IPS-15b (cell line): Measurements from ENCODE around the gene SEC23A.

Experiments used
- H3K27me3 ChIP-seq: one replicate; pipeline ENCODE4 v1.6.1; 2013; ENCODE audit warnings: low read length; ENCODE audit not compliant: control insufficient read depth, insufficient read depth
- H3K36me3 ChIP-seq: one replicate; pipeline ENCODE4 v1.6.1; 2013; ENCODE audit warnings: low read length; ENCODE audit not compliant: control insufficient read depth, insufficient read depth
- H3K4me1 ChIP-seq: one replicate; pipeline ENCODE4 v1.6.1; 2013; ENCODE audit warnings: mild to moderate bottlenecking, low read length; ENCODE audit not compliant: control insufficient read depth, insufficient read depth
- H3K4me3 ChIP-seq: one replicate; pipeline ENCODE4 v1.5.1; 2013; ENCODE audit warnings: low read depth, low read length
- H3K9ac ChIP-seq: one replicate; pipeline ENCODE4 v1.6.1; 2013; ENCODE audit warnings: low read depth, mild to moderate bottlenecking, low read length
- H3K9me3 ChIP-seq: one replicate; pipeline ENCODE4 v1.6.1; 2013; ENCODE audit warnings: mild to moderate bottlenecking, low read length; ENCODE audit not compliant: control insufficient read depth, insufficient read depth

Gene SEC23A

DNA sequence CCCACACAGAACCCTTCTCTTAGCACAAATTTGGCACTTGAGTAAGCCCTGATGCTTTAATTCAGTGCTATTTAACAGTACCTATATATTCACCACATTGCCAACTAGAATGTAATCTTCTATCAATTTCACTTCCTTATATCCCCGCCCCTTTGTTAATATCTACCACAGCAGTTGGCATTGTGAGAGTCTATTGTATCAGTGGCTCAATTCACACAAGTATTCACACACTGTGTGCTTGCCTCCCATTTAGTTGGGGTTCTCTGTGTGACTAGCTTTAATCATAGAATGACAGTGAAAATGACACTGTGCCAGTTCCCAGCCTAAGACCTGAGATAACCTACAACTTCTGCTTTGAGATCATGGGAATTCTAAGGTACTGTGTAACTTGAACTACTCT, 103.1 kb downstream of the SEC23A start:
- Histone ChIP-seq H3K9me3 (no peaks in the 10 kb centered on the region), H3K36me3 (no peaks in the 10 kb centered on the region), H3K9ac (no peak overlapping the region), H3K4me1 (no peaks in the 10 kb centered on the region), H3K4me3 (no peak overlapping the region), H3K27me3 (no peaks in the 10 kb centered on the region)

DNA sequence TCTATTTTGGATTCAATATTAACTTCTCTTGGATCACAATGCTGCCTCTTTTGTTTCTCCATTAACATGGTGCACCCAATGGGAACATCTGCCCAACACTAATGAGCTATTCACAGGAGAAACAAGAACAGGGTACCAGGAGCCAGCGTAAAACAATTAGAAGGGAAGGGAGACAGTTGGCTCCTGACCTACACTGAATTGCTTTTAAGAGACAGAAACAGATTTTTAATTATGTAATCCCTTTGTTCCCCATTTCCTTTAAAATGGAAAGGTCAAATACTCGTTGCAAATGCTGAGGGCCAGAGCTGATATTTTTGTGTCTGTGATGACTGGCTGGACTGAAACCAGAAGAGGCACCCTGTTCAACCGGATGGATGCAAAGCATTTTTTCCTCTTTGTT, 108.3 kb downstream of the SEC23A start:
- H3K4me3 ChIP-seq = no peak overlapping the region
- no peaks in the 10 kb centered on the region for H3K27me3 ChIP-seq
- no peaks in the 10 kb centered on the region for H3K4me1 ChIP-seq
- H3K9ac ChIP-seq = no peak overlapping the region
- H3K36me3 ChIP-seq = no peaks in the 10 kb centered on the region
- no peaks in the 10 kb centered on the region for H3K9me3 ChIP-seq

DNA sequence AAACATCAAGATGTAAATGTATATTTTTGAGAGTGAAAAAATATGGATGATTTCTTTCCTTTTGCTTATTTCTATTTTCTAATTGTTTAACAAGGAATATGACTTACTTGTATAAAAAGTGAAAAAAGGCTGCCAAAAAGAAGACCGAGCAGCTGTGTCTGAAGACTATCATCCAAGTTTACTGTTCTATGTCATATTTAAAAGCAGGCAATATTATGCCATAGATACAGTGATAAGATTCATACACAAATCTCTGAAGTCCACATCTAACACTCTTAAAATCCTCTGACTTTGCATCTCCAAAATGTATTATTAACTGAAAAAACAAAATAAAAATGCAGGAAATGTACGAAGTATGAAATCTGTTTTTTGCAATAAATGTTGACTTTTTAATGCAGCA, 109.1 kb downstream of the SEC23A start:
- Histone ChIP-seq H3K4me3 (no peak overlapping the region), H3K27me3 (no peaks in the 10 kb centered on the region), H3K9me3 (no peaks in the 10 kb centered on the region), H3K4me1 (no peaks in the 10 kb centered on the region), H3K36me3 (no peaks in the 10 kb centered on the region), H3K9ac (no peak overlapping the region)

DNA sequence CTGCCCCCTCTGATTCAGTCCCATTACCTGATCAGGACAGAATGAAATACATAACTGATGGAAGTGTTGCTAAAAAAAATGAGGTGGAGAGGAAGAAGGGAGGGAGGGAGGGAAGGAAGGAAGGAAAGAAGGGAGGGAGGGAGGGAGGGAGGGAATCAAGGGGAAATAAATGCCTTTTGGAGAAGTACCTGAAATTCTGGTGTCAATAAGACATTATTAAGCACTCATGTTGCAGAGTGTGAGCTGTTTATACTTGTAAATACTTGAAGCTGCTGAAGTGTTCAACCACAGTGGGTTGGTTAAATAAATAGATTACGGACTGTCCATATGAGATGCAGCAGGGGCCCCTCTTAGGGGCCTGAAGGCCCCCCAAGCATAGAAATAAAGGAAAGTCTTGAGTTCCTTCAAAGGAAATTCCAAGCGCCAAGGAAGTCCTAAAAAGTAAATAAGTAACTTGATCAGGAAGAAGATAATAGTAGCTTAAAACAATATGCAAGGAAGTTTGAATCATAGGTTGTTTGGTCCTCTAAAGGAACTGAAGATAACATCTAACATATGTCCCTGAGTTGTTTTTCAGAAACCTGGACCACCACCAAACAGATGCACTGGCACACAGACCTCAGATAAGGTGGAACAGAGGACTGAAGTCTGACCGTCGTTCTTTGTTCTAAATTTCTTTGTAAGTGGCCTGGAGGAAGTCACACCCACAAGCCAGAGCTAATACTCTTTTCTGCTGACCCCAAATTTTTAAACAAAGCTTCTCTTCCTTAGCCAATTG, 110.8 kb downstream of the SEC23A start:
- H3K4me3 ChIP-seq = no peak overlapping the region

DNA sequence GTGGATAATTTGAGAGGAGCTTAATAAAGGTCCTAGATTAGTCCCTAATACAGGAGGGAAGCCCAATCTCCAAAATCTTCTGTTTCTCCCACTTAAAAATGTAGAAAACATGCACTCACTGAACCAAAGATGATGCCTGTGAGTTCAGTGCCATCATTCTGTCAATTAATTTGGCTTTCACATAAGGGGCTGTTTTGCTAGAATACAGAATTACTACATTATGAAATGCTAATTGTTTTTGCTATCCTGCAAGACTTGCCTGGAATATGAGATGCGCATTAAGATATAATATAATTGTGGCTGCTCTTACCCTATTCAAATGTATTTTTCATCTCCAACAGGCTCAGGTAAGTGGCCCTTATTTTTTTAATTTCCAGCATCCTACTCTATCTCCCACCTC, 111.7 kb downstream of the SEC23A start:
- H3K4me3 ChIP-seq = no peak overlapping the region
- H3K9me3 ChIP-seq = no peaks in the 10 kb centered on the region
- H3K4me1 ChIP-seq = no peaks in the 10 kb centered on the region
- H3K36me3 ChIP-seq = no peaks in the 10 kb centered on the region
- H3K9ac ChIP-seq = no peak overlapping the region
- H3K27me3 ChIP-seq = no peaks in the 10 kb centered on the region

More for the DNA sequence above, 110.8 kb downstream of the SEC23A start:
- no peaks in the 10 kb centered on the region for H3K27me3 ChIP-seq
- no peaks in the 10 kb centered on the region for H3K9me3 ChIP-seq
- no peaks in the 10 kb centered on the region for H3K36me3 ChIP-seq
- H3K4me1 ChIP-seq = no peaks in the 10 kb centered on the region
- H3K9ac ChIP-seq = no peak overlapping the region

DNA sequence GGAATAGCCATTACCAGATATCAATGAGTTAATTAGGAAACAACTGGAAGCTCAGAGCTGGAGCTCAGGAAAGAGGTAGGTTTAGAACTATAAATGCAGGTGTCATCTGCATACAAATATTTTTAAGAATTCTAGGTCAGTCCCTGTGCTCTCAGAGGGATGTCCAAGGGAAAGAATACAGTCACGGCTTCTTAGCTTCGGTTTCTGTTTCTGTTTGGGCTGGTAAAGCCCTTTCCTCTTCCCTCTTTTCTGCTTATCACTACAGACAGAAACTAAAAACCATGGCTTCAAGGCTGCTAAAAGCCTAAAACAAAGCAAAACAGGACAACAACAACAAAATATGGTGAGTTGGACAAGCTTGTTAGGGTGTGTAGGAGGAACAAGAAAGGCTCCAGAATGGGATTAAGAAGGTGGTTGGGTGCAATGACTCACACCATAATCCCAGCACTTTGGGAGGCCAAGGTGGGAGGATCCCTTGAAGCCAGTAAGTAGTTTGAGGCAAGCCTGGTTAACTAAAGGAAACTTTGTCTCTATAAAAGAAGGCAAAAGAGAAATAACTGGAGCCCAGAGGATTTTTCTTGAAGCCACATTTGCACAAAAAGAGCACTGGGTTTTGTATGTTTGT, 113.0 kb downstream of the SEC23A start:
- H3K9ac ChIP-seq = no peak overlapping the region
- no peaks in the 10 kb centered on the region for H3K4me1 ChIP-seq
- H3K9me3 ChIP-seq = no peaks in the 10 kb centered on the region
- H3K4me3 ChIP-seq = no peak overlapping the region
- H3K27me3 ChIP-seq = no peaks in the 10 kb centered on the region
- no peaks in the 10 kb centered on the region for H3K36me3 ChIP-seq

DNA sequence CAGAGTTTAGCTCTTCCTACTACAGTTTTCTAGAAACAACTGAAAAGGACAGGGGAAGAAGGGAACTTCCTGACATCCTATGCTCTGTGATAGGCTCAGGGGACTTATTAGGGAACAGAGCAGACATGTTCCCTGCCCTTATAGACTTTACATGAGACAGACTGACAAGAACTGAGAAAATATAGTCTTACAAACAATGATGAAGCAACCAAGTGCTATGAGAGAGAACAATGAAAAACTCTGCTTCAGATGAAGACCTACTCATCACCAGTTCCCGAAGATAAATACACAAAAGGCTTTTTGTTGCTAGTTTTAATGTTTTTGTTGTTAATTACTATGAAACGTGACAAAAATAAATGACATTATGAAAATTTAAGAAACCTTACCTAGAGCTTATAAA, 115.3 kb downstream of the SEC23A start:
- H3K27me3 ChIP-seq = no peaks in the 10 kb centered on the region
- no peaks in the 10 kb centered on the region for H3K36me3 ChIP-seq
- H3K9ac ChIP-seq = no peak overlapping the region
- no peak overlapping the region for H3K4me3 ChIP-seq
- H3K4me1 ChIP-seq = no peaks in the 10 kb centered on the region
- H3K9me3 ChIP-seq = no peaks in the 10 kb centered on the region

DNA sequence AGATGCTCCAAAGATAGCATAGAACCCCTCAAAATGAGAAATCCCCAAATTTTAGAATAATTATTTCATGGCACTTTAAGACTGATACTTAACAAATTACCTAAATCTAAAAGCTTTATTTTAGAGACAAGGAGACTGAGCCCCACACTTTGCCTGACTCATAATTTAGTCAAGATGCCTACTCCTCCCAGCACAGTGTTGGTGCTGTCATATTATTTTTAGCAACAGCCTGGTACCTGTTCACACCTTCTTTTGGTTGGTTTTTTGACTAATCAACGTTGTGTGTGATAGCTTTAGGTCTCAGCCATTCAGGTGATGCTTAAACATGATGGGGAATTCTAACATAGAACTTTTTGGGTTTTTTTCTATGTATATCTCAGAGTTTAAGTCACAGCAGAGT, 120.2 kb downstream of the SEC23A start:
- Histone ChIP-seq H3K9me3 (no peaks in the 10 kb centered on the region), H3K9ac (no peak overlapping the region), H3K36me3 (no peaks in the 10 kb centered on the region), H3K4me3 (no peak overlapping the region), H3K27me3 (no peaks in the 10 kb centered on the region), H3K4me1 (no peaks in the 10 kb centered on the region)

DNA sequence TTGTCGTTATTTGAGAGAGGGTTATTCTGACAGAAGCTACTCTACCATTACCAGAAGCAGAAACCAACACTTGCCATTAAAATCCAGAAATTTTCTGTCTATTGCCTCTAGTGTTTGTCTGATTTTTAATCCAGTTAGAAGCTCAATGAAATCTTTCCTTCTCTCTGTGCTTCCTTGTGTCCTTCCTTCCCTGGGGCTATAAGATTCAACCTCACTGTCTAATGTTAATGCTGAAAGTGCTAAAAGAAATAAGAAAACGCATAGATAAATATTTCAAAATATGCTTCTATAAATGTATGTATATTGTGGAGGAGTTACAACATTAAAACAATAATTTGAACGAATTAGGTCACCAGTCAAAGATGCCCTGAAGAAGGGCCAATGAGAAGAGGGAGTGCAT, 120.8 kb downstream of the SEC23A start:
- no peaks in the 10 kb centered on the region for H3K9me3 ChIP-seq
- no peak overlapping the region for H3K9ac ChIP-seq
- H3K4me3 ChIP-seq = no peak overlapping the region
- no peaks in the 10 kb centered on the region for H3K36me3 ChIP-seq
- H3K27me3 ChIP-seq = no peaks in the 10 kb centered on the region
- no peaks in the 10 kb centered on the region for H3K4me1 ChIP-seq
